PC-9 (cell line): ENCODE data around the gene ZNF488.

Experiments used
- CTCF ChIP-seq: fragments of 200-600 bp; sonication (generic); conservative IDR thresholded peaks from 2 replicates; pipeline ENCODE4 v1.6.1; 2017; ENCODE audit warnings: mixed run types, antibody characterized with exemption, mild to moderate bottlenecking, moderate library complexity
- EZH2 ChIP-seq: fragments of 200-600 bp; sonication (generic); IDR thresholded peaks from 2 replicates; pipeline ENCODE4 v1.8.0; 2017; ENCODE audit warnings: antibody characterized with exemption, low read depth

GRCh38 chr10:47347303-47347675 lies 36.8 kb downstream of the ZNF488 start:
- TF ChIP-seq CTCF (no peak), EZH2 (no peak)
